DLD1 (cell line): Measurements from ENCODE around the gene CUEDC2.

ENCODE experiments used
- in situ Hi-C: cut with HindIII; loops from 2 replicates; pipeline ENCODE4 v1.10.0; 2017; ENCODE audit warnings: low sequenced_read_pairs

Gene CUEDC2

DNA sequence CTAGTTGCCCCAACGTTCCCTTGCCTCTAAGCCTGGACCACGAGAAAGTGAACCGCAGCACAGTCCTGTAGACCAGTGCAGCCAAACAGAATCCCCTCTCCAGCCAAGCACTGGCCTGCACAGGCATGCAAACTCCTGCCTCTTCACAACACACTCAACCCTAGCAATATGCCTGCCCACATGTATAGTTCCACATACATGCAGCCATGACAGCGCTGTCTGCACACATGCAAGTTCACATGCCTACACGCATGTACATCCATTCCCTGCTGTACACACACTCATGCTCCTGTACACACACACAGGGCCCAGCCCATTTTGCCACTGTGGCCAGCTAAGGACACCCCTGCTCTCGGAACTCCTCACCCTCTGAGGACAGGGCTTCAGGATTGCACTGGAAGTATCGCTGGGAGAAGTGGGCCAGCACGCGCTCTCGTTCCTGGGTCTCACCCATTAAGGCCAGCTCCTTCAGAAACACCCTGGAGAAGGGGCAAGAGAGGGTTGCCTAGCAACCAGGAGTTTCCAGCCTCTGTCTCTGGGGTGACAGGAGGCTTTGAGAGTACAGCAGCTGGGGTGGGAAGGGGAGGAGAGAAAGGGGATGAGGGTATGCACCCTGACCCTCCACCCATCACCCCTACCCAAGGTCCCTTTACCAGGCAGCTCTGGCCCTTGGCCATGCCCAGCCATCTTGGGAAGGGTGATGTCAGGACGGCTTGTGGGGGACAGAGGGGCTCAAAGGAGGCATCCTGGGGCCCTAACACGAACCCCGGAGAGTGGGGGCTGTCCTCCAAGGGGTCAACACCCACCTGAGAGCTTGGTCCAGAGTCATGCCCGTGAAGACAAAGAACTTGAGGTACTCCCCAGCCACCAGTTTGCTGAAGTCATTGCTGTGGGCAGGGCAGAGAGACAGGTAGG lies 20.8 kb downstream of the CUEDC2 start:
- in situ Hi-C loops: no loop called here

DNA sequence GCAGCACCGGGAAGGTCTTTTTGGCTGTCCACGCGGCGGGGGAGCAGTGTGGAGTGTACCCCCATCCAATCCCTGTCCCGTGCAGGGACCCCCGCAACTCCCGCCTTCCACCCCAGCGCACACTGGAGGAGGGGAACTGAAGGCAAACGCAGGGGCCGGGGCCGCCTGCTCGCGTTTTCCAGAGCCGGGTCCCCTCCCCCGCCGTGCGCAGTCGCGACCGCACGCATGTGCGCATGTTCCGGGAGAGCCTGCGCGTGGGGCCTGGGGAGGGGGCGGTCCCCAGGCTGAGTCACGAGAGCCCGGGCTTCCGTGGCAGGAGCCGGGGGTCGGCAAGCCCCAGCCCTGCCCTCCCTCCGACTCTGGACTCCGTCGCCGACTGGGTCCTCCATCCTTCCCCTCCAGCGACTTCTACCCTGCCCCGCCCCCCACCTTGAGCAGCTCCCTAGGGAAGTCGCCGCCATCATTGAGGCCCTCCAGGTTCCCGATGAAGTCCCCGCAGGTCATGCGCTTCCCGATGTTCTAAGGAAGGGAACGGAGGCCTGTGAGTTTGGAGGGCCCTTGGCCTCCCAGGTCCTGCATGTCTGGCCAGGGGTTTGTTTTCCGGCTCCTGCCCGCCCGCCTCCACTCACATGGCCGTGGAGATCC lies 21.8 kb downstream of the CUEDC2 start:
- in situ Hi-C loops: no loop called here

DNA sequence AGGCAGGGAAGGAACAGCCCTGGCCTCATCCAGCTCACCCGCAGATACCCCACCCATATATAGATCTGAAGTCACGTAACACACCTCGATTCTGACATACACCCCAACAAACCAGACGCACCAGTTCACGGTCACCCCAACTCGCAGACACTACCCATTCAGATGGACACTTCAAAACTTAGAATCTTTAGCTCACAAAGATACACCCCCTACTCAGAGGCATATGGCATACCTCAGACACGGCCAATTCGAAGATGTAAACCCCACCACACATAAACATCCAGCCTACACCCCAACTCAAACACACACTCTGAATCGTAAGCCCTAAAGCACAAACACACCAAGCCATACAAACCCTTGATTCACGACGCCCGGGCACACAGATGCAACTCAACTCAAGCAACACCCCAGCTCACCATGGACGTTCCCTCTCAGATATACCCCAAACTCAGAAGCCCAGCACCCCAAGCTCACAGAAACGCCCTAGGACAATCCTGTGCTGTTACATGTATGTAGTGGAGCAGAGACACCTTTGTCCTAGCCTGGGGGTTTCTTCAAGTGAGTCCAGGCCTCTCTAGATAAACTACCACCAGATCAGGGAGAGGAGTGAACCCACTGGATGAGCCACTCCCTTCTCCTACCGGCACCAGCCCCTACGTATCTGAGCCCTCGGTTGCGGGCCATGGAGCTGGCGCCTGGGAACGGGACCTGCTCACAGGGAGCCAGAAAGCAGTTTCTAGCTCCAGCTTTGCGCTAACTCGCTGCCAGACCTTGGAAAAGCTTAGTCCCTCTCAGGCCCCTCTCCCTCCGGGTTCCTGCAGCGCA lies 22.6 kb downstream of the CUEDC2 start:
- in situ Hi-C loops: no loop called here

DNA sequence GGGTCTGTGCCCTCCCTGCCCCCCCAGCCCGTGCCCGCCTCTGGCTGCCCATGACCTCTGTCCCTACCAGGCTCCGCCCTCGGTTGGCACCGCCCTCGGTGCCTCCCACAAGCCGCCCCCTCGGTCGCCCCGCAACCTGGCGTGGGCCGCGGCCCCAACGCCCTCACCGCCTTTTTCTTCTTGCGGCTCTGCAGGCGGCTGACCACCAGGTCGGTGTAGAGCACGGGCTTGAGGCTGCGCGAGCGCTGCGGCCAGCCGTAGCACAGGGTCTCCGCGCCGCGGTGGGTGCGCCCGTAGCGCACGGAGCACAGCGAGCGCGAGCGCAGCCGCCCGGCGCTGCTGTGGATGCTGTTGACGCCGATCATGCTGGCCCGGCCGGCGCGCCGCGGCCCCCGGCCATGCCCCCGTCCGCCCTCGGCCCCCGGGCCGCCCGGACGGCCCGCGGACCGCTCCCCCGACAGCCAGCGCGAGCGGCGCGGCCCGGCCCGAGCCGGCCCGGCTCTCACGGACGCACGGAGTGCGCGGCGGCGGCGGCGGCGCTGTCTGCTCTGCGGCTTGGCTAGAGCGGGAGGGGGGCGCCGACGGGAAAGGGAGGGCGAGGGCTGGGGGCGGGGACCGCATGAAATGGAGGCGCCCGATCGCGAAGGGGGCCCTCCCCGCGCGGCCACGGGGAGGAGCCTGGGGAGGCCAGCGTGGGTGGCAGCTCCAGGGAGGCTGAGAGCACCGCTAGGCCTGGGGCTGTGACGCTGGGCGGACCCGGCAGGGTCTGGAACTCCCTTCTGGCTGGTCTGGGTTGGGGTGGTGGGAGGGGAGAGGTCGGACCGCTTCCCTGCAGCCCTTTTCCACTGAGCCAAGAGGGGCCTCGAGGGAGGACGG lies 23.4 kb downstream of the CUEDC2 start:
- in situ Hi-C loops: no loop called here

DNA sequence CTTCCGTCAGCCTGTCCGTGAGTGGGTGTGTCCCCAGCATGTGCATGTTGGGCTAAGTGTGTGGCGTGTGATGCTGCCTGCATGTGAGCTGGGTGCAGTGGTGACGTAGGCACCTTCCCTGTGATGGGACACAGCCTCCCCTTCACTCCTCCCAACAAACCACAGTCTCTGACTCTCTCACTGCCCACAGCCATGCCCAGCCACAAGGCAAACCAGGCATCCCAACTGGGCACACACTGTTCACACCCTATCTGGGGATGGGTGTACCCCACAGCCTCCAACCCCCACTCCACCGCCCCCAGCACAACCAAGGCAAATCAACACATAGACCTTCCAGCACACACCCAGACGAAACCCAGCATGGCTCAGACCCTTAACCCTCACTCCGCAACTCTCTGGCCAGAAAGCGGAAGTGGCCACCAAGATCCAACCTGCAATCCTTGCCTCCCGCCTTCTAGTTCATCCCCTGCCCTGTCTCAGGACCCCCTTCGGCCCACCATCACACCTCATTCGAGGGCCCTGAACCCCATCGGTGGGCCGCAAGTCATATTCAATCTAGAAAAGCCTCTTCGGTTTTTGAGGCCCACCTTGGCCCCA lies 24.1 kb downstream of the CUEDC2 start:
- in situ Hi-C loops: no loop called here

DNA sequence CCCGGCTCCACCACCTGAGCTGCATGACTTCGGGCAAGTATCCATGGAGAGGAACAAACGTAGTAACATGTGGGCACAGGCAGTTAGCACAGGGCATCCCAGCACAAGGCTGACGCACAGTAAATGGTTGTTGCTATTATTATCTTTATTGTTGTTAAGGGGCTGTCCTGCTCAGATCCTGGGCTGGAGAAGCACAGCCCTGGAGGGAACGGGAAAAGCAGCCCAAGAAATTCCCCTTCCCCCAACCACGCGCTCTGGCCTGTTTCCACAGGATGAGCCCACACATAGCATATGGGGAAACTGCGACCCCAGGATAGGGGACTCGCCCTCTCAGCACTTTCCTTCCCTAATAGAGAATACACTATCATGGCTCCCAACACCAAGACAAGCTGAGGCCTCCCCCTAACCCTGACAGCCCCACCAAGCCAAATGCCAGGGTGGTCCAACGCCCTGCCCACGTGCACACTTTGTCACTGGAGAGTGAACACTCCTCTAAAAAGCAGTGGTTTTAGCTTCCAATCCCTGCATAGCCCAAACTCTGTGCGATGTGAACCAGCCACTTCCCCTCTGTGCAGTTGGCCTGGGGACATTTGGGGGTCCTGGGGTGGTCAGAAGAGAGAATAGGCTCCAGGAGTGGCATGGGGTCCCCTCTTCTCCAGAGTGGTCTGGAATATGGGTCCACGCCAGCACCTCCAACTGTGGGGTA lies 24.8 kb downstream of the CUEDC2 start:
- in situ Hi-C loops: no loop called here

DNA sequence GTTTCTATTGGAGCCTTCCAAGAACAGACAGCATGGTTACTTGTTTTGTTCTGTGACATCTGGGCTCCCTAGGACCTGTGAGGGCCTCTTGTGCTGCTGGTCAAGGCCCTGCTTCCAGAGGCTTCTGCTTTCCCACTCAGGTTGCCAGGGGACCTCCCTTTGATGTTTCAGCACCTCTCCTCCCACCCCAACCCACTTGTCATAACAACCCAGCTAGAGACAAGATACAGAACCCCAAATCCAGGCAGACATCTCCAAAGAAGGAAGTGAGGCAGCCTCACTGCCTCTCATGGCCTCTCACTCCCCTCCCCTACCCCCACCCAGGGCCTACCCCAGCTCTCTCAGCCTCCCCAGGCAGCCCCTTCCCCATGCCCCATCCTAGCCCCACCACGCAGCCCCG lies 25.6 kb downstream of the CUEDC2 start:
- in situ Hi-C loops: no loop called here

DNA sequence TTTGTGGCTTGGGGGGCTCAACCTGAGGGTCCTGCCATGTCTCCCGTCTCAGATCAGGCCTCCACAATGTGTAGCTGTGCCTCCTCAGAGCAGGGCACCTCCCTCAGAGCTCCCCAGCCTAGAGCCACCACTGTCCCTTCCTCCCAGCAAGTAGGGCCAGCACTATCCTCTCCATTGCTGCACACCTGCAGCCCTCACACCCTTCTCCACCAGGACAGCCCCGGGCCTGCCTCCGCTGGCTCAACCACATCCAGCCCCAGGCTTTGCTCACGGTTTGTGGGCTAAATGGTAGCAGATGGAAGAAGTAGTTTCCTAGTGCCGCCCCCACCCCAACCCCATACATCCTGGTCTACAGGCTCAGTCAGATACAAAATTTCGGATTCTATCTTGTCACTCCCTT lies 26.7 kb downstream of the CUEDC2 start:
- in situ Hi-C loops: no loop called here

DNA sequence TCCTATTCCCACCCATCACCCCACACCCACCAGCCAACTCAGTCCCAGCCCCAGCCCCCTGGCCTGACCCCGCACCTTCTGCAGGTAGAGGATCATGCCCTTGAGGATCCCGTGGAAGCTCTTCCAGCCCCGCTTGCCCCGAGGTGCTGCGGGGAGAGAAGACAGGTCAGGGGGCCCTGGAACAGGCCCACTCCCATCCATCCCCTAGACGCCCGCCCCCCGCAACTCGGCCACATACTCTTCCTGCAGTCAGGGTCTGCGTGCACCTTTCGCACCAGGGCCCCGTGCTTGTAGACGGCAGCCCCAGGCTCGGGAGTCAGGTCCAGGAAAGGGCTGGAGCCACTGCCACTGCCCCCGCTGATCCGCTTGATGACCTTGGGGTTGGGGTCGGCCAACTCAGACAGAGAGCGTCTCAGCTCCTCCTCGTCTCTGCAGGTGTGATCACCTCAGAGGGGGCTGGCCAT lies 27.2 kb downstream of the CUEDC2 start:
- in situ Hi-C loops: no loop called here

DNA sequence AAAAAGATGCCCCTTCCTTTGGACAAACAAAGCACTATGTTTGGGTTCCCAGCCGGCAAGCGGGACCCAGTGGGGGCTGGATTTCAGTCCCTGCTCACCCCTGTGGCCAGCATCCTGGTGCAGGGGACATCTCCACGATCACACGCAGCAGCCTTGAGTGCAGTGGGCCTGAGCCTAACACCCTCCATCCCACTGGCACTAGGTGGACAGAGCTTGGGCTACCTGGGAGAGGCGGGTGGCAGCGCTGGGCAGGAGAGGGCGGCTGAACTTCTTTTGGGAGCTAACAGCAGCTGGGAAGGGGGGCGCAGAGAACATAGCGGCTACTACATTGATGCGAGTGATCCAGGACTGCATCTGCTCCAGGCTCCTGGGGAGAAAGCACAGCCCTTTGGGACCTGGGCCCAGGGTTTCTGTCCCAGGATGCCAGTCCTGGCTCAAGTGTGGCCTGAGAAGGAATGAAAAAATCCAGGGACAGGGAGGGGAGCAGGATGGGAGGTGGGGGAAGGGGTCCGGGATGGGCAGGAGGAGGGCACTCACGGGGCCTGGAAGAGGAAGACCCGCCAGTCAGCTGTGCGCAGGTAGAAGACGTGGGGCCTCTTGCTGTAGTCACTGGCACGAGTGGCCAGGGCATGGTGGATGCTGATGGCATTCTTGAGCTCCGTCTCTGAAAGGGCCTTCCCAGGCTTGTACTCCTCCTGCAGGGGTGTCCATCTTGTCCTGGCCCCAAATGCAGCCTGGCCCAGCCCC lies 27.8 kb downstream of the CUEDC2 start:
- in situ Hi-C loops: no loop called here

DNA sequence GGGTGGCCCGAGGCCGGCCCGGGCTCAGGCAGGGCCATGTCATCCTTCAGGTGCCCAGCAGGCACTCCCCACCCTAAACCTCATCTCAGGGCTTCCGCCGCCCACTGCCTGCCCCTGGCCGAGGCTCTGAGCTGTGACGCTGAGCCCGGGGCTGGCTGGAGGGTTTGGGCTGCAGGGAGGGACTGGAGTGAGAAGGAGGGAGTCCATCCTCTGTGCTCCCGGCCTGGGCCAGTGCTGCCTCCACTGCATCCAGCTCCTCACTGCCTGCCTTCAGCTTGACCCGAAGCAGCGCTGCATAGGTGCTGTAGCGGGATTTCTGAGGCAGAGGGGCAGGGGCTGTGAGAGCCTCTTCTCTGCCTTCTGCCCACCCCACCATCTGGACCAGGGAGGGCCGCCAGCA lies 29.3 kb downstream of the CUEDC2 start:
- in situ Hi-C loops: no loop called here

DNA sequence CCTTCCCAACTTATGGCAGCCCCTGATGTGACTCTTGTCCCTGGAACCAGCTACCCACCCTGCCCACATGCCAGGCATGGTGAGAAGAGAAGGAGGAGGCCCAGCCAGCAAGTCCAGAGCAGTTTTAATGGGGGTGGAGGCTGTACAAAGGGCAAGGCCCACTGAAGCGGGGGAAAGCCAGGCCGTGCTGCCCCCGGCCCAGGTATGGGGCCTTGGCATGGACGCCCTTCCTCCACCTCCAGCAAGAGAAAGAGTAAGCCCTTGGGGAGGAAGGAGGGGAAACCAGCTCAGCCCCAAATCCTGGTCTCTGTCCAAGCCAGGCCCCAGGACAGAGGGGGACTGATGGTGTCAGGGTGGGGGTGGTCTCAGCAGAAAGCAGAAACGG lies 29.9 kb downstream of the CUEDC2 start:
- in situ Hi-C loops: no loop called here

DNA sequence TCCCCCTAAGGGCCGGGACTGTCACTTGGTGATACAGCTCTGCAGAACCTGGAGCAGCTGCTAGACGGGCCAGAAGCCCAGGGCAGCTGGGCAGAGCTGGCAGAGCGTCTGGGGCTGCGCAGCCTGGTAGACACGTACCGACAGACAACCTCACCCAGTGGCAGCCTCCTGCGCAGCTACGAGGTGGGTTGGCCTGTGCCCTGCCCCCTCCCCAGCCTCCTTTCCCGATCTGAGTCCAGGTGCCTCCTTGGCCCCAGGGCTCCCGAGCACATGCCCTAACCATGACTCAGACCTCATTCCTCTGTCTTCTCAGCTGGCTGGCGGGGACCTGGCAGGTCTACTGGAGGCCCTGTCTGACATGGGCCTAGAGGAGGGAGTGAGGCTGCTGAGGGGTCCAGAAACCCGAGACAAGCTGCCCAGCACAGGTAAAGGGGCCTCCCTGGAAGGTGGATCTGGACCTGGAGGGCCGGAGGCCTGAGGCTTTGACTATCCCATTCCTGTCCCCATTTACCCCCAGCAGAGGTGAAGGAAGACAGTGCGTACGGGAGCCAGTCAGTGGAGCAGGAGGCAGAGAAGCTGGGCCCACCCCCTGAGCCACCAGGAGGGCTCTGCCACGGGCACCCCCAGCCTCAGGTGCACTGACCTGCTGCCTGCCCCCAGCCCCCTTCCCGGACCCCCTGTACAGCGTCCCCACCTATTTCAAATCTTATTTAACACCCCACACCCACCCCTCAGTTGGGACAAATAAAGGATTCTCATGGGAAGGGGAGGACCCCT lies 30.5 kb downstream of the CUEDC2 start:
- in situ Hi-C loops: no loop called here

DNA sequence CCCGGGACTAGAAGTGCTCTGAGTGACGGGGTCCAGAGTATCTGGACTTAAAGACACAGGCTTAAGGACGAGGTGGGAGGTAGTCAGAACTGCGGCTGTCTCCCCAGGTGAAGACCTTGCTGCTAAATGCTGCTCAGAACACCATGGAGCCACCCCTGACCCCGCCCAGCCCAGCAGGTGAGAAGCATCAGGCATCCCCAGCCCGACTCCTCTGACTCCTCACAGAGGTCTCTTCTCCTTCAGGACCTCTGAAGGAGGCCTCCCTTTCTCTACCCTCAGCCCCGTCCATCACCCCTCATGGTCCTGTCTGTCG lies 31.1 kb downstream of the CUEDC2 start:
- in situ Hi-C loops: no loop called here

DNA sequence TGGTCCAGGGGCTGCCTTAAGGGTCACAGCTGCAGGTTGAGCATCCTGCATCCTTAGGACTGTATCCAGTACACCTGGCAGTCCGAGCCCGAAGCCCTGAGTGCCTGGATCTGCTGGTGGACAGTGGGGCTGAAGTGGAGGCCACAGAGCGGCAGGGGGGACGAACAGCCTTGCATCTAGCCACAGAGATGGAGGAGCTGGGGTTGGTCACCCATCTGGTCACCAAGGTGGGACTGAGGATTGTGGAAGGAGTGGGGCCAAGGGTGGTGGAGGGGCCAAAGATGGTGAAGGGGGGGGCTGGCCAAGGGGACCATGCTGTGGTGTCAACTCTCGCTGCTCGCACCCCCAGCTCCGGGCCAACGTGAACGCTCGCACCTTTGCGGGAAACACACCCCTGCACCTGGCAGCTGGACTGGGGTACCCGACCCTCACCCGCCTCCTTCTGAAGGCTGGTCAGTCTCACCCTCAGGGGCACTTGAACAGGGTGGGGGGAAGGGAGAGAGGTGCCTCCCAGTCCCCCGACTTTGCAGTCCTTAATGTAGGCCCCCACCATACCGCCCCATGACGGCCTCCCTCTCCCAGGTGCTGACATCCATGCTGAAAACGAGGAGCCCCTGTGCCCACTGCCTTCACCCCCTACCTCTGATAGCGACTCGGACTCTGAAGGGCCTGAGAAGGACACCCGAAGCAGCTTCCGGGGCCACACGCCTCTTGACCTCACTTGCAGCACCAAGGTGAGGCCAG lies 31.6 kb downstream of the CUEDC2 start:
- in situ Hi-C loops: no loop called here

DNA sequence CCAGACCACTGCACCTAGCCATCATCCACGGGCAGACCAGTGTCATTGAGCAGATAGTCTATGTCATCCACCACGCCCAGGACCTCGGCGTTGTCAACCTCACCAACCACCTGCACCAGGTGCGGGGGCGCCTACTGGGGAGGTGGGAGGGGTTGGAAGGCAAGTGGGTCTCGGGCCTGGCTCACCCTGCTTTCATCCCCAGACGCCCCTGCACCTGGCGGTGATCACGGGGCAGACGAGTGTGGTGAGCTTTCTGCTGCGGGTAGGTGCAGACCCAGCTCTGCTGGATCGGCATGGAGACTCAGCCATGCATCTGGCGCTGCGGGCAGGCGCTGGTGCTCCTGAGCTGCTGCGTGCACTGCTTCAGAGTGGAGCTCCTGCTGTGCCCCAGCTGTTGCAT lies 32.3 kb downstream of the CUEDC2 start:
- in situ Hi-C loops: no loop called here

DNA sequence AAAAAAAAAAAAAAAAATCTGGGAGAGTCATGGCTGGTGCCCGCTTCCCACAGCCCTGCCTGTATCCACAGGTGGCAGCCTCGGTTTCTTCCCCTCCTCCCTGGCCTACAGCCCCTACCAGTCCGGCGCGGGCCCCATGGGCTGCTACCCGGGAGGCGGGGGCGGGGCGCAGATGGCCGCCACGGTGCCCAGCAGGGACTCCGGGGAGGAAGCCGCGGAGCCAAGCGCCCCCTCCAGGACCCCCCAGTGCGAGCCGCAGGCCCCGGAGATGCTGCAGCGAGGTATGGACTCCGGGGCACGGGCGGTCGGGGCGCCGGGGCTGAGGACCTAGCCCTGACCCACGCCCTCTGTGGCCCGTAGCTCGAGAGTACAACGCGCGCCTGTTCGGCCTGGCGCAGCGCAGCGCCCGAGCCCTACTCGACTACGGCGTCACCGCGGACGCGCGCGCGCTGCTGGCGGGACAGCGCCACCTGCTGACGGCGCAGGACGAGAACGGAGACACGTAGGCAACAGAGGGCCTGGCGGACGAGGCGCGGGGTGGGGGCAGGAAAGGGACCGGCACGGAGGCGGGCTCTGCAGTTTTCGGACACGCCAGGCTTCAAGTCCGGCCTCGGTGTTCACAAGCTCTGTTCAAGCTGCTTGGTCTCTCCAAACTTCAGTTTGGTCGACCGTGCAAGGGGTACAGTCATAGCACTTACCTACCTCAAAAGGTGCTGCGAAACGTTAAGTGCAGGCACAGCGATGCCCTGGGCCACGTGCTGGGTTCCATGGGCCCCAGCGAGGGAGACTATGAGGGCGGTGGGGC lies 33.0 kb downstream of the CUEDC2 start:
- in situ Hi-C loops: no loop called here
